Hepatic stellate cell (primary cell): Measurements from ENCODE around the gene SMIM3.
"Not testable (repeated sequence)": the region's sequence is repeated elsewhere in the genome, so short reads cannot be mapped to it uniquely, and the experiment has no call there.

ENCODE experiments used
- DNase-seq: peaks from one replicate; pipeline ENCODE4 v3.0.0; 2011; ENCODE audit warnings: low spot score

The SMIM3 gene, protein sequence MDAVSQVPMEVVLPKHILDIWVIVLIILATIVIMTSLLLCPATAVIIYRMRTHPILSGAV

DNA sequence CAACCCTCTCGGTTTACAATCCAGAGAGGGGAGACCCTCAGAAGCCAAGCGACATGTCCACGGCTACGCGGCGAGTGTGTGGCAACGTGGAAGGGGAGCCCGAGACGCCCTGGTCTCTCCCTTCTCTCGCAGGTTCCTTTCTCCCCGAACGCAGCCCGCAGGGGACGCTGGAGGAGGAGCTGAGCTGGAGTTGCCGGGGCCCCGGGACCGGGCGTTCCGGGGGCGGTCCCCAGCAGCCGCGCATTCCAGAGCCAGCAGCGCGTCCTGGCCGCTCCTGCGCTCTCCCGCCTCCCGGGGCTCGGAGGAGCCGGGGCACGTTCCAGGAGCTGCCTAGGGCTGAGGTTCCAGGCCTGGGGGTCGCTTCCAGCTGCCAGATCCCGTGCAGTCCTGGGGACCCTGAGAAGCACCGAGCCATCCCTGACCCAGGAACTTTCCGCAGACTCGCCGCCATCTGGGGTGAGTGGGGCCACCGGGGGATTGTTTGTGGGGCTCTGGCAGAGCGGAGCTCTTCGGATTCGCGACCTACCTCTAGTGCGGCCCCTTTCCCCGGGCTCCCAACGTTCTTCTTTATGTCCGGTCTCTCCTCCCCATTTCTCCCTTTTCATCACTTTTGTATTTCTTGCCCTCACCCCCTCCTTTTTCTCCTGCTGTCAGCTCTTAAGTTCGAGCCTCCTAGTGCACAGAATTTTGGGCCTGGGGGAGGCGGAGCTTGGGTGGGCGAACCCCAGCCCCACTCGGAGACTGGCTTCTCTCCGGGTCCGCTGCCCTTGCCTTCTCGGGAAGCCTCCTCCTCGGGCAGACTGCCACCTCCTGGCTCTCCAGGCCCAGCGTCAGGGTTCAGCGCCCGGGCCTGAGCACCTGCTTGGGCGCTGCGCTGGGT is at the start of gene SMIM3:
SMIM3 (plus strand) TSS at position 241 of the 880 bp plus-strand sequence. CDS start 16,684 bp downstream, outside the sequence.
- DNase-seq: peak; percentile 74

DNA sequence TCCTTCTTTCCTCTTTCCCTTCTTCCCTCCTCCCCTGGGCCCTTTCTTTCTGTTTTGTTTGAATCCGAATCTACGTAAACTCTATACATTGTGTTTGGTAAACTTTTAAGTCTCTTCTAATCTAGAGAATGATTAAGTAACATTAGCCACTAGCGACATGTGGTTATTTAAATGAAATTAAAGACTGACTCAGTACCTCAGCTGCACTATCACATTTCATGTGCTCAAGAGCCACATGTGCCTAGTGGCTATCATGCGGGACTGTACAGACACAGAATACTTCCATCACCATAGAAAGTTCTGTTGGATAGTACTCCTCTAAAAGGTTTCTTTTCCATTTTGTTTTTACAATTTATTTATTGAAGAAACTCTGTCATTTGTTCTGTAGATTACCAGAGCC is 48.7 kb upstream of the SMIM3 start:
- DNase-seq: no peak

DNA sequence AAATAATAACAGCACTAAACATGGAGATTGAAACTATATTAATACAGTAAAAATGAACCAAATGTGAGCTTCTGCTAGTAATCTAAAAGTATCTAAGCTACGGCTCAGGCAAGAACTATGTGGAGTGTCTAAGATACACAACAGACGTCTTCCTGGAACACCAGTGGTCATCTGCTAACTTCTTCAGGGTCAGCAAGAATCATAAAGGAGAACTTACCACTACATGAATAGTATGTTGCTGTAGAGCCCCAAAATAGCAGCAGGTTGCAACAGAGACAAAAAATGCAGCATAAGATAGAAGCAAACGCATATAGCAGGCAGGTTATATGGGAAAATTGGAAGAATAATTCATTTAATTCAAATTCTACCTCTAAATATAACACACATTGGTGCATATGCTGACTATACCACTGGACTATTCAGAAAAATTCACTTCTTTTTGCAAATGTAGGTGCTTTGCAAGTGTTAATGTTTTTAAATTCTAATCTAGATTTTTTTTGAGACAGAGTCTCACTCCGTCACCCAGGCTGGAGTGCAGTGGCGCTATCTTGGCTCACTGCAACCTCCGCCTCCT is 46.8 kb upstream of the SMIM3 start:
- no peak for DNase-seq

DNA sequence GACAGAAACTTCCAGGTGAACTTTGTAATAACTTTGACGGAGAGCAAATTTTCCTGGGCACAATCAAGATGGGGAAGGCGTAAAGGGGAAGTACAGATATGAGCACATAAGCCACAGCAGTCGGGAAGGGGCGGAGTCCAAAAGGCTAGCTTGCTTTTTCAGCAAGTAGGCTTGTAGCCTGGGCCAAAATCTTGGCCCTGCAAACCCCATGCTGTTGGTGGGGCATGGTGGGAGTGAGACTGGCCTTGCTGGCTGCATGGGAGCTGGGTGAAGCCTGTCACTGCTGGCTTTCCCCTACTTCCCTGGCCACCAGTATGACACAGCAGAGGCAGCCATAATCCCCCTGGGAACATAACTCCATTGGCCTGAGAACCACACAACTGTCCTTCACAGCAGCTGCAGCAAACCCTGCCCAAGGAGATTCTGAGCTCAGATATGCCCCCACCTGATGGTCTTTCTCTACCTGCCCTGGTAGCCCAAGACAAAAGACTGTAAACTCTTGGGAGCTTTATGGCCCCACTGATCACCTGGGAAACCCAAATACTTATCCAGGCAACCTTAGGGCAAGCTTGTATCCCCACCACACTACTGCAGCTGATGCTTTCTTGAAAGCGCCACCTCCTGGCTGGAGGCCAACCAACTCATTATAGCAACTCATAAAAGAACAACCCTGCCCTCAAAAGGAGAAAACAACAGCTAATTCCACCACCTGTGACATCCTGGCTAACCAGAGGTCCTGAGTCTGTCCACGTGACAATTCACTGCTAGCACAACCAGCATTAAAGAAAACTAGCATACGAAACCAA is 43.8 kb upstream of the SMIM3 start:
- no peak for DNase-seq

DNA sequence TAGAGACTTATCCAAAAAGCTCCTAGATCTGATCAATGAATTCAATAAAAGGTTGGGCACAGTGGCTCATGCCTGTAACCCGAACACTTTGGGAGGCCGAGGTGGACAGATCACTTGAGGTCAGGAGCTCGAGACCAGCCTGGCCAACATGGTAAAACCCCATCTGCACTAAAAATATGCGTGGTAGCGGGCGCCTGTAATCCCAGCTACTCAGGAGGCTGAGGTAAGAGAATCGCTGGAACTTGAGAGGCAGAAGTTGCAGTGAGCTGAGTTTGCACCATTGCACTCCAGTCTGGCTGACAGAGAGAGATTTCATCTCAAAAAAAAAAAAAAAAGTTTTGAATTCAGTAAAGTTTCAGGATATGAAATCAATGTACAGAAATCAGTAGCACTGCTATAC is 39.7 kb upstream of the SMIM3 start:
- DNase-seq: no peak

DNA sequence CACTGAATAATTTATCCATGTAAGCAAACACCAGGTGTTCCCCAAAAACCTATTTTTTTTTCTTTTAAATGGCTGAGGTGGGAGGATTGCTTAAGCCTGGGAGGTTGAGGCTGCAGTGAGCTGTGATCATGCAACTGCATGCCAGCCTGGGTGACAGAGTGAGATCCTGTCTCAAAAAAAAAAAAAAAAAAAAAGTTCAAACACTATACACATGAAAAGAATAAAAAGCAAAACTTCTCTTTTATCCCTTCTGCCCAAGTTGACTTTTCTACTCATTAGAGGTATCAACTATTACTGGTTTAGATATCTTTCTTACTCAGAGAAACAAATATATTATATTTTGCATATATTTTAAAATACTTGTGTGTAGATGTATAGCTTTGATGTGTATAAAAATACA is 37.6 kb upstream of the SMIM3 start:
- no peak for DNase-seq

DNA sequence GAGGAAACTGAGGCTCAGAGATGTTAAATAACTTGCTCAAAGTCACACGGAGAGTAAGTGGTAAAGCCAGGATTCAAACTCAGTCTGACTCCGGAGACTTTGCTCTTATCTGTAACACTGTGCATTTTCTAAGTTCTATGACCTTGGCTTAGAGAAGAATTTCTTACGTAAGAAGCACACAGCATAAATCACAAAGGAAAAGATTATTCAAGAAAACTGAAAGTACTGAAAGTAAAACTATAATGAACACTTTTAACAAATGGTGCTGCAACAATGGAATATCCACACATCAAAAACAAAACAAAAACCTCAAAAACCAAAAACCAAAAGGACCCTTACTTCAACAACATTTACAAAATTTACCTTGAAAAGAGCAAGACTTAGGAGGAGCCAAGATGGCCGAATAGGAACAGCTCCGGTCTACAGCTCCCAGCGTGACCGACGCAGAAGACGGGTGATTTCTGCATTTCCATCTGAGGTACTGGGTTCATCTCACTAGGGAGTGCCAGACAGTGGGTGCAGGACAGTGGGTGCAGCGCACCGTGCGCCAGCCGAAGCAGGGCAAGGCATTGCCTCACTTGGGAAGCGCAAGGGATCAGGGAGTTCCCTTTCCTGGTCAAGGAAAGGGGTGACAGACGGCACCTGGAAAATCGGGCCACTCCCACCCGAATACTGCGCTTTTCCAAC is 36.0 kb upstream of the SMIM3 start:
- not testable (repeated sequence) for DNase-seq

DNA sequence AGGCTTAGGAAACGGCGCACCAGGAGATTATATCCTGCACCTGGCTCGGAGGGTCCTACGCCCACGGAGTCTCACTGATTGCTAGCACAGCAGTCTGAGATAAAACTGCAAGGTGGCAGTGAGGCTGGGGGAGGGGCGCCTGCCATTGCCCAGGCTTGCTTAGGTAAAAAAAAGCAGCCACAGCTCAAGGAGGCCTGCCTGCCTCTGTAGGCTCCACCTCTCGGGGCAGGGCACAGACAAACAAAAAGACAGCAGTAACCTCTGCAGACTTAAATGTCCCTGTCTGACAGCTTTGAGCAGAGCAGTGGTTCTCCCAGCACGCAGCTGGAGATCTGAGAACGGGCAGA is 35.4 kb upstream of the SMIM3 start:
- DNase-seq: not testable (repeated sequence)

DNA sequence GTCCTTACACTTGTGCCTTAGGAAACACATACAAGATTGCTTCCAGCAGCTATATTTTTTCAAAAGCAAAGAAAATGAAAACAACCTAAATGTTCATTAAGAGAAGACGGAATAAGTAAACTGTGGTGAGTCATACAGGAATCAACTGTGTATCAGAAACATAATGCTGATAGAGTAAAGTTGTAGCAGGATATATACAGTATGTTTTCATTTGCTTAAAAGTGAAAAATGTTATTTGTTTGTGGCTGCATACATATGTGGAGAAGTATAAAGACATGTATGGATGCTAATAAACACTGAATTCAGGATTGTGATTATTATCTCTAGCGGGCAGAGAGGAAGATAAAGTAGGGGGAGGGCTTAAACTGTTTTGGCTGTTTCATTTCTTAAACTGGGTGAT is 28.1 kb upstream of the SMIM3 start:
- no peak for DNase-seq

DNA sequence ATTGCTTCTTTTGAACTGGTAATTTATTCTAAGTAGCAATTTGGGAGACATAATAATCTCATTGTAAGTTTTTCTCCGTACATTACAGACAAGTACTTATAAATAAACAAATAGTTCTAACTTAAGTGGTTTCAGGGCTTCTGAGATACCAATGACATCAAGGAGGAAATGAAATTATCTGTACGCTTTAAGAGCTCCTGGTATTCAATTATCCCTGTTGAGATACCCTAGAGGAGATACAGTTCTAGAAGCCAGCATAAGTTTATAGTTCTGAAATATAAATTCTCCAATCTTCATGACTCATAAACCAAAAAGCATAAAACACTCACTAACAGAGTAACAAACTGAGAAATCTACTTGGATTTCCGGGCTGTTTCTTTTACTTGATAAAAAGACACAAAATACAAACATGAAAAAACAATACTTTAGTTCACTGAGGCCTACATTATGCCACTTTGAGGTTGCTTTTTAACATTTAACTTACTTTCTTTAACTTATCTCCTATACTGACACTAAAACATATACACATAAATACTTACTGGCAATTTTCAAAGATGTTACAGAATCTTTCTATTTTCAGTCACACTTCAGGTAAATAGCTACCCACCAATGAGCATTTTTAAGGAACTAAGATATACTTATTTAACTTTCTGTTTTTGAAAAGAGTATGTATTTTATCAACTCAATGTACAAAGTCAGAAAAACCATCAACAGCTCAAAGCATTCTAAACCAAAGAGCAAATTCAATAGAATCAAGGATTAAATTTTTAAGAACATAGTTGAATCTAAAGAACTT is 27.3 kb upstream of the SMIM3 start:
- DNase-seq: no peak

DNA sequence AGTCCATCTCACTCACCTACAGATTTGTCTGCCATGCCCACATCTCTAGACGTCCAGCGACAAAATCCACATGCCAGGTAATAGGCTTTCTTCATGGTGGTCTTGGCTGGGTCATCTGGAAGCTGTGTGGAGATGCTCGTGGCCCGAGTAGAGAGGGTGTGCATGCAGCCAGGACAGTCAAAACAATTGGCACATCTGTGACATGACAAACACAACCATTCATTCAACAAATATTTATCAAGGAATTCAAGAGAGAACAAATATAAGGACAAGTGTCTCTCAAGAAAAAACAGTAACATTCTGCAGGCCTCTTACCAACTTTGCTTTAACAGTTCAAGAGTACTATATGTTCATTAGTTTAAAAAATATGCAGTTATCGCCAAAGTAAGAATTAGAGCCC is 25.1 kb upstream of the SMIM3 start:
- DNase-seq: no peak

DNA sequence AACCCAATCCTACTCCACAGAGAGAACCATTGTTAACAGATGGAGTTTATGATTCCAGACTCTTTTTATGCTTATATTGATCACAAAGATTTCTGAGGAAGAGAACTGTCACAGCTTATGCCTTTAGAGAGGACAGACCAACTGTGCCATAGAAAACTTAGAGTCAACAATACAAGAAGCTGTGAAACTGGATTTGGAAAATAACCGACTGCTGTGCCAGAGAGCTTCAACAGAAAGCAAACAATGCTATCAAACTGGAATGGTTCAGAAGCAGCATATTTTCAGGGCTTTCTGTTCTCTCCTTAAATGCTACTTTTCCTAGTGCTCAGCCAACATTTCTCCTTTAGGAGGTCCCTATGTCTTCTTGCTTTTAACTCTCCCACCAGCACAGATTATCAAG is 24.7 kb upstream of the SMIM3 start:
- no peak for DNase-seq

DNA sequence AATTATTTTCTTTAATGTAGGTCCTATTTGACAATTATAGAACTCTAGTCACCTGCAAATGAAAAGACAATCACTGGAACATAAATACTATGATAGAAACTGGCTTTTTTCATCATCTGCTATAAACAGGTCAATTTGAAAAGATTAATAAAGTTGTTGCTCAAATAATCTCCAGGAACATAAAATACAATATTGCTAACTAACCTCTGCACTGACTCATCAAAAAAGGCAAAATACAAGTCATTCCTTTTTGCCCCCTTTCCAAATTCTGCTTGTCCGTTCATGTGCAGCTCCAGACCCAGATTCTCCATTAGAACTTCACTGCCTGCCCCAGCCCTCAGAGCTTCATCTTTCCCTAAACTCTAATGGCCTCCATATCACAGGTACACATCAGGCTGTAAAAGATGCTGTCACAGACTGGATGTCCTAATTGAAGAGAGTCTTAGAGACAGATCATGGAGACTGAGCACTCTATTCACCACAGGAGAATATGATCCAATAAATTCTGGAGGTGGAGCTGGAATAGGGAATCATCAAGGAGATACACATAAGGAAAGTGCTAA is 21.4 kb upstream of the SMIM3 start:
- no peak for DNase-seq

DNA sequence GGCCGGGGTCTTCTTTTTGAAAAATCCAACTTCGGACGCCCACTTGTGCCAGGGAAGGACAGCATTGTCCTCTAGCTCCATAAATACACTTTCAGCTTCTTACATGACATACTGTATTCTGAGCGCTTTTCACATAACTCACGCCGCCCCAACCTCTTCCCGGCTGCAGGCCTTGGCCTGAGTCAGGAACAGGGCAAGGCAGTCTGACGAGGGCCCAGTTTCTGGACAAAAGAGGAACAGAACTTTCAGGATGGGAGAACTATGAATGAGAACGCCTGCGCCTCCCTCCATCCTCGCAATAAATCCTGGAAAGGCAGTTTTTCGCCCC is 20.4 kb upstream of the SMIM3 start:
- no peak for DNase-seq

DNA sequence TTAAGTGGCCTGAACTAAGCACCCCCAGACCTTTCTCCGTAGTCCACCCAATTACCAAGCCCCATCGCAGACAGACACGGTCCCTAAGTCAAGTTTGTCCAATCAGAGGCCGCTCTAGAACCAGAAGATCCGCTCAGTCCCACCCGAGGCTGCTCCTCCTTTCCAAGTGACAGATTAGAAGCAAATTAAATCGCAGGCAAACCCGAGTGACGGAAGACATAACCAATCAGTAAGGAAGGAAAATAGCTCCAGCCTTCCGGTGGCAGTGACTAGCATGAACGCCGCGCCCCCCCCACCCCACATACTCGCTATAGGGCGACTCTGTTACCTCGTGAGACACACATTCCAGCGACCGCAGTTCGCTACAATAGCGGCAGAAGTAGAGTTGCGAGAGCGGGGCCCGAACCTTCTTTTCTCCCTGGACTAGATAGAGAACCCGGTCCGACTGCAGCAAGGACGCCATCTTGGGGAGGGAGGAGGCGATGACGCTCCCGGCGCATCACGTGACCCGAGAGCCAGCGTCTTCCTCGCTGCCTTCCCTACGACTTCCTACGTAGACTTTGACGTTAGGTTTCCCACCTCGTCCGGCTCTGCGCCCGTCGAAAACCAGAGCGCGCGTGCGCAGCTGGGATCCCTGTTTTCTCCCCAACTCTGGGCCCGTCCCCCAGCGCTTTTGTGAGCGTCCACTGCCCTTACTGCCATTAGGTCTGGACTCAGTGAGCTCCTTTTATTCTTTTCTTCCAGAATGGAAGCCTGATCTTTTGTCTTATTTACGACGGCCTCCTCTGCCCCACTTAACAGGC is 19.8 kb upstream of the SMIM3 start, which contains the start of gene DCTN4:
DCTN4 (minus strand) TSS at position 487 of the 803 bp plus-strand sequence; CDS start at position 463, 24 bp downstream.
- peak; percentile 96 for DNase-seq

DNA sequence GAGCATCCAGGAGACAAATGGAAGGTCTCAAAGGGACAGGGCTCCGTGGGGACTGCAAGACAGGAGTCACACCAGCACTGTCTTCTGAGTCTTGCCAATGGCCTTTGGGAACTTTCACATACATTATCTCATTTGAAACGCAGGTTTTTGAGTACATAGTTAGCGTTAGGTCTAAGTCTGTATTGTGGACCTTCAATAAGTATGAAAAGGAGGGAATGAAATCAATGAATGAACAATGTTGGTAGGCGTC is 19.3 kb upstream of the SMIM3 start:
- no peak for DNase-seq

DNA sequence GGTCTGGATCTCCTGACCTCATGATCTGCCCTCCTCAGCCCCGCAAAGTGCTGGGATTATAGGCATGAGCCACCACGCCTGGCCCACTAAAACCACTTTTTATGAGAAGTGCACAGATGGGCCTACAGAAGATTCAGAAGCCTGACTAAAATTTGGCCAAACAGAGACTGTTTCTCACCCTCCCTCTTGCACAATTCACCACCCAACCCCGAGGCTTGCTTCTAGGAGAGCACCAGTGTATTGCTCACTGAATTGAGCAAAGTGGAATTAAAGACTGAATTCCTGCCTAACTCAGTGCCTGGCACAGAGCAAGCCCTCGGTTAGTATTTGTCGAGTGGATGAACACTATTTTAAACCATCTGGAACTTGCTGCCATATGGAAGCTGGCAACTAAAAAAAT is 16.3 kb upstream of the SMIM3 start:
- no peak for DNase-seq

DNA sequence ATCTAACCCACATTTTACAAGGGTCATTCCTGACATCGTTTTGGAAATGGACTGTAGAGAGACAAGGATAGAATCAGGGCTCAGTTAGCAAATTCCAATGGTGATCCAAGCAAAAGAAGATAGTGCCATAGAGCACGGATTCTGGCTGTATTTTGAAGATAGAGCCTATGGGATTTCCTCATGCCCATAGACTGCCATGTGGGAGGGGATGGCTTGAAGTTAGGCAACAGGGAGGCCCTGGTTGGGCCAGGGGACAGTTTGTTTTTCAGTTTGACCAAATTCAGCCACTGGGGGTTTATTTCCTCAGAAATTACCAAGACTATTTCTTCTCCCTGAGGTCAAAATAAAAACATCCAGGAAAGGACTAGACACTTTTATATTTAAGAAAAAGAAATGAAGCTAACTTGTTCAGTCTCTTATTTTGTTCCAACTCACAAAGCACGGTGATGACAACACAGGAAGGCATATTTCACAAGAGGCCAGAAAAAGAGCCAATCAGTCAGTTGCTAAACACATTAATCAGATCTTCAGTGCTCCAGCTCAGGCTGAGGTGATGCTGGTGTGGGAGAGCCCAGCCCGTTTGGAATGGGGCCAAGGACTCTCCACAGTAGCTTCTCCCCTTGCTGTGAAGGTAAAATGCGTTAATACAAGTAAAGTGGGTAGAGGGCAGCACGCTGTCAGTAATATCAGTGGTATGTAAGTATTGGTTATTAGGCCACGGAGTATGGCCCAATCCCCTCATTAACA is 15.4 kb upstream of the SMIM3 start:
- DNase-seq: no peak

DNA sequence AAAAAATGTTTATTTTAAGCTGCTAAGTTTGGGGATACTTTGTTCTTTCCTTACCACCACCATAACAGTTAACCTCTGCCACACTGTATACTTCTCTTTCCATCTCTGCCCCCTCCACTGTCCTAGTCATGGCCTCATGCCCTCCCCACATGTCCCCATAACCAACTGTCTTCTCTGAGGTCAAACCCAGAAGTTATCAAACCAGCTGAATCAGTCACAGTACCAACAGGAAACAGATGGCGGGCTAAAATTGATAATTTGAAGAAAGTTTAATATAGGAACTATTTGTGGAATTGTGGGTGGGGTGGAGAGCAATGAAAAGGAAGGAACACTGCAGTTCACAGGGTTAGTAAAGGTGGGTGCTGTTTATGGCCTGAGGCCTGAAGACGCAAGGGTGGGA is 14.0 kb upstream of the SMIM3 start:
- DNase-seq: no peak
